Upper lobe of left lung (tissue), 4 donors: Measurements from ENCODE around the gene NELFB.

ENCODE experiments used
- POLR2A ChIP-seq, 4 donors: fragments of 450-650 bp; IDR thresholded peaks; one replicate each; pipeline ENCODE4 v1.5.1; 2016 to 2017; ENCODE audit warnings: antibody characterized with exemption in 4 of 4, mild to moderate bottlenecking in 2 of 4
- POLR2AphosphoS5 ChIP-seq, 2 donors: sonication (generic); formaldehyde crosslinking; IDR thresholded peaks; one replicate each; pipeline ENCODE4 v1.5.1; 2017; ENCODE audit warnings: antibody characterized with exemption in 2 of 2
- TF ChIP-seq, protein P1 (sequence below), 6 experiments: fragments of 450-650 bp in 4 of 6; fragments of 200-600 bp in 2 of 6; sonication (generic) in 2 of 6; IDR thresholded peaks; one replicate each; pipeline ENCODE4 v1.5.1; 2016 to 2019; ENCODE audit warnings: antibody characterized with exemption in 6 of 6

DNA sequence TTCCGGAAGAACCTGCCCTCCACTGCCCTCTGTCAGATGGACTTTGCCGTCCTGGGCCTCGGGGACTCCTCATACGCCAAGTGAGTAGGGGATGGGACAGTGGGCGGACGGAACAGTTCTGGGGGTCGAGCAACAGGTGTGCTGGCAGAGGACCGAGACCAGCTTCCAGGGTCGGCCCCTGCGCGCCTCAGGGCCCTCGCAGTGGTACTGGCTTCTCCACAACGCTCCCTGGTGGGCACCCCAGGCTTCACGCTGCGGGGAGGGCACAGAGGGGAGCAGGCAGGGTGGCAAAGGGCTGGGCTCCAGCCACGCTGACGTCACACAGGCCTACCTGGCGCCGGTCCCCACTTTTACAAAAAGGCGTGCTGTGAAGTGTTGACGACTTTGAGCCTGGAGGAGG is 42.6 kb upstream of the NELFB start:
- TF ChIP-seq, protein P1, sequence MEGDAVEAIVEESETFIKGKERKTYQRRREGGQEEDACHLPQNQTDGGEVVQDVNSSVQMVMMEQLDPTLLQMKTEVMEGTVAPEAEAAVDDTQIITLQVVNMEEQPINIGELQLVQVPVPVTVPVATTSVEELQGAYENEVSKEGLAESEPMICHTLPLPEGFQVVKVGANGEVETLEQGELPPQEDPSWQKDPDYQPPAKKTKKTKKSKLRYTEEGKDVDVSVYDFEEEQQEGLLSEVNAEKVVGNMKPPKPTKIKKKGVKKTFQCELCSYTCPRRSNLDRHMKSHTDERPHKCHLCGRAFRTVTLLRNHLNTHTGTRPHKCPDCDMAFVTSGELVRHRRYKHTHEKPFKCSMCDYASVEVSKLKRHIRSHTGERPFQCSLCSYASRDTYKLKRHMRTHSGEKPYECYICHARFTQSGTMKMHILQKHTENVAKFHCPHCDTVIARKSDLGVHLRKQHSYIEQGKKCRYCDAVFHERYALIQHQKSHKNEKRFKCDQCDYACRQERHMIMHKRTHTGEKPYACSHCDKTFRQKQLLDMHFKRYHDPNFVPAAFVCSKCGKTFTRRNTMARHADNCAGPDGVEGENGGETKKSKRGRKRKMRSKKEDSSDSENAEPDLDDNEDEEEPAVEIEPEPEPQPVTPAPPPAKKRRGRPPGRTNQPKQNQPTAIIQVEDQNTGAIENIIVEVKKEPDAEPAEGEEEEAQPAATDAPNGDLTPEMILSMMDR (IDR thresholded peaks at IDR 0.05): no peak
- TF ChIP-seq POLR2AphosphoS5 (IDR thresholded peaks at IDR 0.05) (no peak), POLR2A (IDR thresholded peaks at IDR 0.05) (no peak)
